Upper lobe of left lung (tissue), 4 donors: ENCODE data around the gene NFATC2.

Experiments used
- EP300 ChIP-seq, 4 donors: sonication (generic); formaldehyde crosslinking; IDR thresholded peaks; one replicate each; pipeline ENCODE4 v1.5.1; 2017; ENCODE audit warnings: antibody characterized with exemption in 4 of 4, control low read depth in 2 of 4
- POLR2AphosphoS5 ChIP-seq, 2 donors: sonication (generic); formaldehyde crosslinking; IDR thresholded peaks; one replicate each; pipeline ENCODE4 v1.5.1; 2017; ENCODE audit warnings: antibody characterized with exemption in 2 of 2
- TF ChIP-seq, protein P1 (sequence below), 6 experiments: fragments of 450-650 bp in 4 of 6; fragments of 200-600 bp in 2 of 6; sonication (generic) in 2 of 6; IDR thresholded peaks; one replicate each; pipeline ENCODE4 v1.5.1; 2016 to 2019; ENCODE audit warnings: antibody characterized with exemption in 6 of 6

DNA sequence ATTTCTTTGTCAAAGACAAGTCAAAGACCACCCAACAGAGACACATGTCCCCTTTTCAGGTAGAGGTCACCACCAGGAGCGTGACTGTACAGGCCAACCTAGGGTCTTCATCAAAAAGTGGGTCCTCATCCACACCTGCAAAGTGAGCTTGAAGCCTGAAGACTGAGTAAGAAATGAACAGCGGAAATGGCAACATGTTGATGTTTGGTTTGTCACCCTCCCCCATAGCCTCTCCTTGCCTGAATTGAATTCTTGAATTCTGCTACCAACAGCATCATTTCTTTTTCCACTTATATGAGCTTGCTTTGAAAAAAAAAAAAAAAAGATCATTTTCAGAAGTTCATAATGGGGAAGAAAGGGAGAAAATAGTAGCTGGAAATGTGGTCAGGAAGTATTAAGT lies 104.4 kb downstream of the NFATC2 start:
- TF ChIP-seq POLR2AphosphoS5 (IDR thresholded peaks at IDR 0.05) (no peak), EP300 (IDR thresholded peaks at IDR 0.05) (no peak)
- TF ChIP-seq, protein P1, sequence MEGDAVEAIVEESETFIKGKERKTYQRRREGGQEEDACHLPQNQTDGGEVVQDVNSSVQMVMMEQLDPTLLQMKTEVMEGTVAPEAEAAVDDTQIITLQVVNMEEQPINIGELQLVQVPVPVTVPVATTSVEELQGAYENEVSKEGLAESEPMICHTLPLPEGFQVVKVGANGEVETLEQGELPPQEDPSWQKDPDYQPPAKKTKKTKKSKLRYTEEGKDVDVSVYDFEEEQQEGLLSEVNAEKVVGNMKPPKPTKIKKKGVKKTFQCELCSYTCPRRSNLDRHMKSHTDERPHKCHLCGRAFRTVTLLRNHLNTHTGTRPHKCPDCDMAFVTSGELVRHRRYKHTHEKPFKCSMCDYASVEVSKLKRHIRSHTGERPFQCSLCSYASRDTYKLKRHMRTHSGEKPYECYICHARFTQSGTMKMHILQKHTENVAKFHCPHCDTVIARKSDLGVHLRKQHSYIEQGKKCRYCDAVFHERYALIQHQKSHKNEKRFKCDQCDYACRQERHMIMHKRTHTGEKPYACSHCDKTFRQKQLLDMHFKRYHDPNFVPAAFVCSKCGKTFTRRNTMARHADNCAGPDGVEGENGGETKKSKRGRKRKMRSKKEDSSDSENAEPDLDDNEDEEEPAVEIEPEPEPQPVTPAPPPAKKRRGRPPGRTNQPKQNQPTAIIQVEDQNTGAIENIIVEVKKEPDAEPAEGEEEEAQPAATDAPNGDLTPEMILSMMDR (IDR thresholded peaks at IDR 0.05): no peak
